Adrenal gland (tissue), 5 donors: ENCODE results near the gene HLA-DRA.

Source experiments
- POLR2A ChIP-seq, 2 donors: fragments of 450-650 bp; IDR thresholded peaks; one replicate each; pipeline ENCODE4 v1.6.1; 2017; ENCODE audit warnings: antibody characterized with exemption in 2 of 2, mild to moderate bottlenecking in 2 of 2, moderate library complexity in 1 of 2
- TF ChIP-seq, protein P1 (sequence below), 6 experiments: fragments of 450-650 bp in 4 of 6; fragments of 200-600 bp in 2 of 6; sonication (generic) in 1 of 6; IDR thresholded peaks; 1 replicate in 5 of 6; 2 replicates in 1 of 6; pipeline versions ENCODE4 v1.5.1 to v1.8.0; 2016 to 2021; ENCODE audit warnings: antibody characterized with exemption in 6 of 6, mild to moderate bottlenecking in 2 of 6, moderate library complexity in 1 of 6
- donor health status: DM: no; HTN: no; CAD: no.

DNA sequence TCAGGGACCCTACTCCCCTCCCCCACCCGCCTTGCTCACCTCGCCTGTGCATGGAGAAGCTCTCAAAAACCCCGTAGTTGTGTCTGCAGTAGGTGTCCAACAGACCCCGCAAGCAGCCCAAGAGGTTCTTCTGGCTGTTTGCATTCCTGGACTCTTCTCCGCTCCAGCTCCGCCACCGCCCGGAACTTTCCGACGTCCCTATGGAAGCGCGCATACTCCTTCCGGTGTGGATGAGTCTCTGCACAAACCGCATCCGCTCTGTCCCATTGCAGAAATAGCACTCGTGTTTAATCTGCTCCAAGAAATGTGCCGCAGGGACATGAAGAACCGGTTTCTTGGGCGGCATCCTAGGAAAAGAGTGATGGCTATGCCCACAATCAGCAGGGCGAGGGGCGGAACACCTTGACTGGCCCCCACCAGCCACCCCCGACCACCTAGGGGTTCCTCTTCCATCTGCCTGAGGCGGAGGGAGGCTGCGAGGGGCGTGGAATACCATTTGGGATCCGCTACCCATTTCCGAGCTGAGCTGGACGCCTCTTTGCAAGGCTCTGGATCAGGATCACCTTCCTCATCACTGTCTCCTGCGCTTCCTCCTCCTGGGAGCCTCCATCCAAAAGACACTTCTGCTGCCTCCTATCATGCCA lies 20.2 kb downstream of the HLA-DRA start:
- TF ChIP-seq, protein P1, sequence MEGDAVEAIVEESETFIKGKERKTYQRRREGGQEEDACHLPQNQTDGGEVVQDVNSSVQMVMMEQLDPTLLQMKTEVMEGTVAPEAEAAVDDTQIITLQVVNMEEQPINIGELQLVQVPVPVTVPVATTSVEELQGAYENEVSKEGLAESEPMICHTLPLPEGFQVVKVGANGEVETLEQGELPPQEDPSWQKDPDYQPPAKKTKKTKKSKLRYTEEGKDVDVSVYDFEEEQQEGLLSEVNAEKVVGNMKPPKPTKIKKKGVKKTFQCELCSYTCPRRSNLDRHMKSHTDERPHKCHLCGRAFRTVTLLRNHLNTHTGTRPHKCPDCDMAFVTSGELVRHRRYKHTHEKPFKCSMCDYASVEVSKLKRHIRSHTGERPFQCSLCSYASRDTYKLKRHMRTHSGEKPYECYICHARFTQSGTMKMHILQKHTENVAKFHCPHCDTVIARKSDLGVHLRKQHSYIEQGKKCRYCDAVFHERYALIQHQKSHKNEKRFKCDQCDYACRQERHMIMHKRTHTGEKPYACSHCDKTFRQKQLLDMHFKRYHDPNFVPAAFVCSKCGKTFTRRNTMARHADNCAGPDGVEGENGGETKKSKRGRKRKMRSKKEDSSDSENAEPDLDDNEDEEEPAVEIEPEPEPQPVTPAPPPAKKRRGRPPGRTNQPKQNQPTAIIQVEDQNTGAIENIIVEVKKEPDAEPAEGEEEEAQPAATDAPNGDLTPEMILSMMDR (IDR thresholded peaks at IDR 0.05), result no peak
- no peak for TF ChIP-seq POLR2A (IDR thresholded peaks at IDR 0.05)
